Measurements from ENCODE around the gene DEF6.

Gene DEF6

DNA sequence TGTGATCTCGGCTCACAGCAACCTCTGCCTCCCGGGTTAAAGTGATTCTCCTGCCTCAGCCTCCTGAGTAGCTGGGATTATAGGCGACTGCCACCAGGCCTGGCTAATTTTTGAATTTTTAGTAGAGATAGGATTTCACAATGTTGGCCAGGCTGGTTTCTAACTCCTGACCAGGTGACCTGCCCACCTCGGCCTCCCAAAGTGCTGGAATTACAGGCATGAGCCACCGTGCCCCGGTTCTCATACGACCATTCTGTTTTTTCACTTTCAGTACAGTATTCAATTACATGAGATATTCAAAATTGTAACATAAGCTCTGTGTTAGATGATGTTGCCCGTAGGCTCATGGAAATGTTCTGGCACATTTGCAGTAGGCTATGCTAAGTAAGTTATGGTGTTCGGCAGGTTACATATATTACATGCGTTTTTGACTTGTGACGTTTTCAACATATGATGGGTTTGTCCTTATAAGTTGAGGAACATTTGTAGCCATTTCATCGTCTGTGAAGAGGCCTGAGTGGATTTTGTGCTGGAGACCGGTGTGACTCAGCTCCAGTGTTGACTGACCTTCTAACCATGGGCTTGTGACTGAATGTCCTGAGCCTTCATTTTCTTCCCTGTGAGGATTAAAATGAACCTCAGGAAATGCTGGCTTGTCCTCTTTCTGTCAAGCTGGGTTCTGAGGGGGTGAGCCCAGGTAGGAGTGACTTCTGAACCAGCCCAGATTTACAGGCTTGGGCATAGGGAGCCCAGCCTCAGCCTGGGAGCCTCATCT is 56.9 kb downstream of the DEF6 start:
- CTCF ChIA-PET, result no interaction called here
- no peak for DNase-seq (ENCODE audit: extremely low spot score)
- POLR2A ChIA-PET, result interaction anchor here (1.2 kb wide), 1 partner anchor 11 kb away, joined by 3 read pairs; no protein-coding TSS in a partner anchor
- no peak for TF ChIP-seq TARDBP (IDR thresholded peaks at IDR 0.05)
- TF ChIP-seq SUZ12 (IDR thresholded peaks at IDR 0.05), result no peak

DNA sequence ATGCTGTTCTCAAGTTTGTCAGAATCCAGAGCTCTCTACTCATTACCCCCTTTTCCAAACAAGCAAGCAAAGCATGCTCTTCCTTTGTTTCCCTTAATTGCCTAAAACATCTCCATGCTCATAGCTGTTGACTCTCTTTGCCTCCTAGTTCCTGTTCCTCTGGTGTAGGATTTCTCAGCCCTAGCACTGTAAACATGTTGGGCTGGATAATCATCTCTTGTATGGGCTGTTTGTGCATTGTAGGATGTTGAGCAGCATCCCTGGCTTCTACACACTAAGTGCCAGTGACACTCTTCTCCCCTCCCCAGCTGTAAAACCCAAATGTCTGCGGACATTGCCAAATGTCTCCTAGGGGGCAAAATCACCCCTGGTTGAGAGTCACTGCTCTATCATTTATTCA is 58.8 kb downstream of the DEF6 start:
- TF ChIP-seq FOXA1 (IDR thresholded peaks at IDR 0.05) (no peak), HDGF (IDR thresholded peaks at IDR 0.05; ENCODE audit: borderline replicate concordance) (no peak), FOXM1 (IDR thresholded peaks at IDR 0.05; ENCODE audit: borderline replicate concordance) (no peak), CTBP1 (IDR thresholded peaks at IDR 0.05; ENCODE audit: borderline replicate concordance) (no peak), SUZ12 (IDR thresholded peaks at IDR 0.05) (no peak), ARNT (IDR thresholded peaks at IDR 0.05) (no peak), L3MBTL2 (conservative IDR thresholded peaks at IDR 0.05) (no peak), ZNF384 (IDR thresholded peaks at IDR 0.05) (no peak), TARDBP (IDR thresholded peaks at IDR 0.05) (no peak), BHLHE40 (IDR thresholded peaks at IDR 0.05; ENCODE audit: borderline replicate concordance) (no peak), SP1 (IDR thresholded peaks at IDR 0.05) (no peak), ELF4 (IDR thresholded peaks at IDR 0.05) (no peak), FOXK2 (IDR thresholded peaks at IDR 0.05) (no peak), LEF1 (IDR thresholded peaks at IDR 0.05; ENCODE audit: borderline replicate concordance) (no peak), NFRKB (IDR thresholded peaks at IDR 0.05) (no peak)
- TF ChIP-seq, protein P1, sequence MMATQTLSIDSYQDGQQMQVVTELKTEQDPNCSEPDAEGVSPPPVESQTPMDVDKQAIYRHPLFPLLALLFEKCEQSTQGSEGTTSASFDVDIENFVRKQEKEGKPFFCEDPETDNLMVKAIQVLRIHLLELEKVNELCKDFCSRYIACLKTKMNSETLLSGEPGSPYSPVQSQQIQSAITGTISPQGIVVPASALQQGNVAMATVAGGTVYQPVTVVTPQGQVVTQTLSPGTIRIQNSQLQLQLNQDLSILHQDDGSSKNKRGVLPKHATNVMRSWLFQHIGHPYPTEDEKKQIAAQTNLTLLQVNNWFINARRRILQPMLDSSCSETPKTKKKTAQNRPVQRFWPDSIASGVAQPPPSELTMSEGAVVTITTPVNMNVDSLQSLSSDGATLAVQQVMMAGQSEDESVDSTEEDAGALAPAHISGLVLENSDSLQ (IDR thresholded peaks at IDR 0.05), result no peak
- DNase-seq (ENCODE audit: extremely low spot score), result no peak
- POLR2A ChIA-PET, result no interaction called here
- CTCF ChIA-PET, result no interaction called here

DNA sequence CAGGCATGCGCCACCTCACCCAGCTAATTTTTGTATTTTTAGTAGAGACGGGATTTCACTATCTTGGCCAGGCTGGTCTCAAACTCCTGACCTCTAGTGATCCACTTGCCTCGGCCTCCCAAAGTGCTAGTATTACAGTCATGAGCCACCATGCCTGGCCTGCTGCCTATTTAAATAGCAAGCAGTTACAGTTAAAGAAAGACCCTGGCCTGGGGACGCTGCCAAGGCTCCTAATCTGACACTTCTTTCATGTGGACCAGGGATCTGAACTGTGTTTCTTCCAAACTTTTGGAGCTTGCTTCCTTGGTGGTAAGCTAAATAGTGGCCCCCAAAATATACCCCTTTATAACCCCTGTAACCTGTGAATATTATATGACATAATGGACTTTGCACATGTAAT is 60.1 kb downstream of the DEF6 start:
- POLR2A ChIA-PET, result no interaction called here
- CTCF ChIA-PET, result no interaction called here
- no peak for DNase-seq (ENCODE audit: extremely low spot score)

DNA sequence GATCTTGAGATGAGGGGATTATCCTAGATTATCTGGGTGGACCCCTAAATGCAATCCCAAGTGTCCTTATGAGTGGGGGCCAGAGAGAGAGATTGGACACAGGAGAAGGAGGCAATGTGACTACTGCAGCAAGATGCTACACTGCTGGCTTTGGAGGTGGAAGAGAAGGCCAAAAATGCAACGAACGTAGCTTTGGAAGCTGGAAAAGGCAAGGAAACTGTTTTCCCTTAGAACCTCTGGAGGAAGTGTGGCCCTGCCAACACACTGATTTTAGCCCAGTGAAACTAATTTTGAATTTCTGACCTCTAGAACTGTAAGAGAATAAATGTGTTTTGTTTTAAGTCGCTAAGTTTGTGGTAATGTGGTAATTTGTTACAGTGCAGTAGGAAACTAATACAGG is 60.5 kb downstream of the DEF6 start:
- TF ChIP-seq FOXA1 (IDR thresholded peaks at IDR 0.05) (no peak), ARNT (IDR thresholded peaks at IDR 0.05) (no peak), FOXK2 (IDR thresholded peaks at IDR 0.05) (no peak), ZNF384 (IDR thresholded peaks at IDR 0.05) (no peak), SP1 (IDR thresholded peaks at IDR 0.05) (no peak), CTBP1 (IDR thresholded peaks at IDR 0.05; ENCODE audit: borderline replicate concordance) (no peak), NFRKB (IDR thresholded peaks at IDR 0.05) (no peak), HDGF (IDR thresholded peaks at IDR 0.05; ENCODE audit: borderline replicate concordance) (no peak), TARDBP (IDR thresholded peaks at IDR 0.05) (no peak), FOXM1 (IDR thresholded peaks at IDR 0.05; ENCODE audit: borderline replicate concordance) (no peak), BHLHE40 (IDR thresholded peaks at IDR 0.05; ENCODE audit: borderline replicate concordance) (no peak), SUZ12 (IDR thresholded peaks at IDR 0.05) (no peak), ELF4 (IDR thresholded peaks at IDR 0.05) (no peak), L3MBTL2 (conservative IDR thresholded peaks at IDR 0.05) (no peak), LEF1 (IDR thresholded peaks at IDR 0.05; ENCODE audit: borderline replicate concordance) (no peak)
- TF ChIP-seq, protein P1 (IDR thresholded peaks at IDR 0.05), result no peak
- ChIA-PET CTCF (no interaction called here), POLR2A (no interaction called here)
- DNase-seq (ENCODE audit: extremely low spot score), result no peak

More for the DNA sequence above, 60.1 kb downstream of the DEF6 start:
- TF ChIP-seq TARDBP (IDR thresholded peaks at IDR 0.05), result no peak
- TF ChIP-seq, protein P1 (IDR thresholded peaks at IDR 0.05), result no peak
- no peak for TF ChIP-seq CTBP1 (IDR thresholded peaks at IDR 0.05; ENCODE audit: borderline replicate concordance)
- no peak for TF ChIP-seq NFRKB (IDR thresholded peaks at IDR 0.05)
- TF ChIP-seq ELF4 (IDR thresholded peaks at IDR 0.05), result no peak
- TF ChIP-seq BHLHE40 (IDR thresholded peaks at IDR 0.05; ENCODE audit: borderline replicate concordance), result no peak
- TF ChIP-seq SUZ12 (IDR thresholded peaks at IDR 0.05), result no peak
- TF ChIP-seq SP1 (IDR thresholded peaks at IDR 0.05), result no peak

DNA sequence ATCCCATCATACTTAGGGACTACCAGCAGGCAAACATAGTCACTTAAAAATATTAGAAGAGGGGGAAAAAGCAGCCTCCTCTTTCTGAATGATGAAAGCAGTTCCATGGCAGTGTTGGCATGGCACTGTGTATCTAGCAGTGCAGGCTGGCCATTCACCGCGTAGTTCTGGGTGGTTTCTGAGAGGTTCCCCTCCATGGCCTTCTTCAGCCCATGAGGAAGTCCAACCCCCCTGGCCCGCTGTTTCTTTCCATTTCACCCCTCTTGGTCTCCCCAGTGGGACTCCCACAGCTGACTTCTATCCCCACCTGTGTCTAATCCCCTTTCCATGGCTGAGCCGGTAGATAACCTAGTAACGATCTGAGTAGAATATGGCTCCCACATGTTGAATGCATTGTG is 61.7 kb downstream of the DEF6 start:
- no peak for TF ChIP-seq BHLHE40 (IDR thresholded peaks at IDR 0.05; ENCODE audit: borderline replicate concordance)
- no peak for TF ChIP-seq SUZ12 (IDR thresholded peaks at IDR 0.05)
- POLR2A ChIA-PET, result no interaction called here
- DNase-seq (ENCODE audit: extremely low spot score), result no peak
- CTCF ChIA-PET, result no interaction called here

DNA sequence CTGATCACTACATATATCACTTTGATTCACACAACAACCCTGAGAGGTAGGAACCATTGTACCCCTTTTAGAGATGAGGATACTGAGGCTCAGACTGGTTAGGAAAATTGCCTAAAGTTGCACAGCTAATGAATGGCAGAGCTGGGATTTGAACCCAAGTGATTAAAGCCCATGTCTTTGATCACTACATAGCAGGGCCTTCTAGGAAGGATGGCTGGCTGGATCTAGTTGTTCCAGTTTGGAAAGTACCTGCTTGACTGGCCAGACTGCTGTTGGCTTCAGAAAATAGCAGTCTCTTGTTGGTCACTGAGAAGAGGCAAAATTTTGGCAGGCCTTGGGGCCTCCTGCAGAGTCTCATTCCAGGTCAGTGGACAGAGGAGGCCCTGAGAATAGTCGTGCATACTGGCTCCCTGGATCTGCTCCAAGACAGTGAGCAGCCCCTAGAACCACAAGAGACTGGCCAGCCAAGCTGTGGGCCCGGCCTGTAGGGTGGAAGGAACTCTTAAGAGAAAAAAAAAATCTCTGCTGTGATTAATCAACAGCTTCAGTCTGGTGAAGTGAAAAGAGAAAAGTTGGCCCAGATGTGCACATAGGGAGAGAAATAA is 62.2 kb downstream of the DEF6 start:
- CTCF ChIA-PET, result interaction anchor here (0.9 to 1.0 kb wide), 2 partner anchors 27 to 60 kb away, joined by 3 read pairs; no protein-coding TSS in a partner anchor
- DNase-seq (ENCODE audit: extremely low spot score), result no peak
- TF ChIP-seq L3MBTL2 (conservative IDR thresholded peaks at IDR 0.05) (no peak), ELF4 (IDR thresholded peaks at IDR 0.05) (no peak), CTBP1 (IDR thresholded peaks at IDR 0.05; ENCODE audit: borderline replicate concordance) (no peak), TARDBP (IDR thresholded peaks at IDR 0.05) (no peak), FOXM1 (IDR thresholded peaks at IDR 0.05; ENCODE audit: borderline replicate concordance) (no peak), SUZ12 (IDR thresholded peaks at IDR 0.05) (no peak), FOXK2 (IDR thresholded peaks at IDR 0.05) (no peak), ZNF384 (IDR thresholded peaks at IDR 0.05) (no peak)
- TF ChIP-seq, protein P1 (IDR thresholded peaks at IDR 0.05), result no peak
- POLR2A ChIA-PET, result no interaction called here
